Activated CD4-positive, alpha-beta T cell treated with anti-CD3 and anti-CD28 coated beads, Interleukin-2, amount 50 U/mL, for 24 hours (primary cell): ENCODE measurements around the gene KCNMB4.
A peak's percentile ranks its signal among the peaks of the same experiment; 100 is the strongest.

Source experiments
- DNase-seq, 2 donors: peaks; one replicate each; pipeline ENCODE4 v3.0.0-alpha.2; 2020; ENCODE audit warnings: low read depth in 1 of 2, low spot score in 1 of 2

The KCNMB4 gene

DNA sequence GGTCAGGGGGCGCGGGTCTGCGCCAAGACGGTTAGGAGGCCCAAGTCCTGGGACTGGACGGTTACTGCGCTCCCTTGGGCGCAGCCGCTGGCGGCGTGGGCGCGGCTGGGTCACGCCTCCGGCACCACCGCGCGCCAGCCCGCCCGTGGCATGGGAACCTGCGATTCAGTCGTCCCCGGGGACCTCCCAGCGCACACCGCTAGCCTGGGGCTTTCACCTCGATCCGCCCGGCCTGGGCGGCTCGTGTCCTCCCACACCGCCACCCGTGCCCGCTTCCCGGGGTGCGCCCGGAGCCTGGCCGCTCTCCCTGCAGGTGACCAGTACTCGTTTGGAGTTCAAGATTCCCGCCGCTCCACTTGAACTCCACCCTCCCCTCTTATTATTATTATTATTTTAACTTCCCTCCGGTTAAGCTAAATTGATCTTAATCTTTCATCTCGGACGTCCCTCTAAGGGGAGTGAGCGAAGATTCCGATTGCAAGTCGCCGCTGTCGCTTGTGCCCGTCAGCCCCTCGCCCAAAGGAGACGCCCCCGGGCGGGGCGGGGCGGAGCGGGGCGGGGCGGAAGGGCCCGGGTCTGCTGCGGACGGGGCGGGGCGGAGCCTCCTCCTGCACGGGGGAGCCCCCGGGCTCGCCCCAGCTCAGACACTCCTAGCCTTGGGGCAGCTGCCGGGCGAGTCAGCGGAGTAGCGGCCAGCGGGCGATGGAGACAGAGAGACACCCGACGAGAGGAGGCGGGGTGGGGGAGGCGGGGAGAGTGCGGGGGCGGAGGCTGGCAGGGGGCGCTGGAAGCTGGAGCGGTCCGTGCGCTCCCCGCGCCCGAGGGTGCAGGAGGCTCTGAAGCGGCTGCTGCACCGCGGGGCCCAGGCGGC is at the start of gene KCNMB4:
TSS of gene KCNMB4 (plus strand) at position 643 of the 871 bp plus-strand sequence. CDS start 445 bp downstream, outside the sequence.
- DNase-seq: peak; percentile 53 to 54

- DNase-seq: no peak
These were observed 48.3 kb upstream of the KCNMB4 start for GRCh38 chr12:70317781-70318180.

DNA sequence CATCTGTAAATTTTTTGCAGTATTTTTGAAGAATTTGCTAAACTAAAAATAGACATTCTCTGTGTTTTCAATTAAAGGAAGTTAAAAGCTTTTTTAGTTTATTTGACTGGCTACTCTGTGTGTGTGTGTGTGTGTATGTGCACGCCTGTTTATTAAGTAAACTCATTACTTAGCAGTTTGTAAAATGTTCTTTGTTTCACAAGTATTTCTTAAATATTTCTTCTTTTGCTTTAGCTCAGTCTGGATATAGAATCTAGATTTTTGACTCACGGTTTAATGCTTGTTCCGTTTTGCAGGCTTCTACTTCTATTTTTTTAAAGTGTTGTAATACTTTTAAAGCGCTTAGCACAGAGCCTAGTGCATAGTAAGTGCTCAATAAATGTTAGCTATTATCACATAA is 46.5 kb upstream of the KCNMB4 start:
- no peak for DNase-seq

GRCh38 chr12:70321191-70321590 is 44.9 kb upstream of the KCNMB4 start:
- no peak for DNase-seq

DNA sequence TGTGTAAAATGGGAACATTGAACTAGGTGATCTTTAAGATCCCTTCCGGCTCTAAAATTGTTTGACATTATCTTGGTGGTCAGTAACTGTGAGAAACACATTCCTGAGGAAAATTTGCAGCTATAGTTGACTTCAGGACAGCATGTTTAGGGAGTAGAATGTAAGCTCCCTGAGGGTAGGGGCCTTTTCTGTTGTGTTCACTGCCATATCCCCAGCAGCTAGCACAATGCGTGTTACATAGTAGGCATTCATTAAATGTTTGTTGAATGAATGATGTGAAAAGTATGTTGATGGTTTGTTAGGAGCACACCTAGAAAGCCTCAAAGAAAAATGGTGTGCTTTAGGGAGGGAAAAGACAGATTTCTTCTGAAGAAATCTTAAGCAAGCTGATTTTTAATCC is 38.5 kb upstream of the KCNMB4 start:
- no peak for DNase-seq

DNA sequence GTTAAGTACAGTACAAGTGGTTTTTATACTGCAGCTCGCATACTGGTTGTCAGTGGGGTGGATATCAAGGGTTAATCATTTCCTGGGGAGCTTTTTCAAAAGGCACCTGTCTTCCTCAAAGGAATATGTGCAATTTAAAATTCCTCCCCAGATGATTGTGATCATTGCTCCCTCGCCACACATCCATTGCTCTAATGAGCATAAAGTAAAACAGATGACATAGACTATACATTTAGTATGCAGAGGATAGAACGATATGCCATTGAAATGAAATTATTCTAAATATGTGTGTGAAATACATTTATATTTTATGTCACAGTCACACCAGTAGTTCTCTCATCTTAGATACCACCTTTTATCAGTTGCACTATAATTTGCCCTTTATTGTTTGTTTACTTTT is 36.4 kb upstream of the KCNMB4 start:
- DNase-seq: no peak

- no peak for DNase-seq
These were observed 35.9 kb upstream of the KCNMB4 start for GRCh38 chr12:70330158-70330557.

- DNase-seq: no peak
These were observed 33.9 kb upstream of the KCNMB4 start for GRCh38 chr12:70332236-70332635.

DNA sequence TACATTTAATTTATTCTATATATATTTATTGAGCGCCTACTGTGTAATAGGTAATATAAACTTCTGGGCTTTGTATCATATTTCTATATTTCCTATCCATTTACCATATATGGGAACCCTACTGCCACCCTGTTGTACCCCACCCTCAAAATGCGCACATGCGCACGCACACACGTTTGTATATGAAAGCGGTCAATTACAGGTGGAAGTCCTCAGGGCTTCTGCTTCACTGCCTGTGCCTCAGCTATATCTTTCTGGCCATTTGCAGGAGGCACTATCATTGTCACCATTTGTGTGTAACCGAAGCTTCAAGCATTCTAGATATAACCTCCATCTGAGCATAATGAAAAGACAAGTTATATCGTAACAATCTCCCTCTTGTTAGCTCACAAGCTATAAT is 31.3 kb upstream of the KCNMB4 start:
- DNase-seq: no peak

- DNase-seq: no peak
These were observed 27.6 kb upstream of the KCNMB4 start for GRCh38 chr12:70338531-70338930.

DNA sequence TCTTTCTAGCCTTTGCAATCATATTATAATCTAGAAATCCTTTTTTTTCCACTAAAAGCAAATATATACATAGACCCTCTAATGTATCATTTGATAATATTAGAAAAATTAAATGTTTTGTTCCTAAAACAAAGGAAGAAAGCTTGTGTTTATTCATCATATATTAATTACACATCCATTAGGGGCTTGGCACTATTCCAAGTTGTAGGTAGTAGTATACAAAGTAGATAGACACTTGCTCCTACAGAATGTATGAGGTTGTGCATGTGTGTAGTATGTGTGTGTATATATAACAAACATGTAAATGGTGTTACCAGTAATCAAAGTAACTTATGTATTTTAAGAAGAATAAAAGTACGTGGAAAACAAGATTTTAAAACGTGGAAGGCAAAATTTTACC is 15.0 kb upstream of the KCNMB4 start:
- DNase-seq: no peak

DNA sequence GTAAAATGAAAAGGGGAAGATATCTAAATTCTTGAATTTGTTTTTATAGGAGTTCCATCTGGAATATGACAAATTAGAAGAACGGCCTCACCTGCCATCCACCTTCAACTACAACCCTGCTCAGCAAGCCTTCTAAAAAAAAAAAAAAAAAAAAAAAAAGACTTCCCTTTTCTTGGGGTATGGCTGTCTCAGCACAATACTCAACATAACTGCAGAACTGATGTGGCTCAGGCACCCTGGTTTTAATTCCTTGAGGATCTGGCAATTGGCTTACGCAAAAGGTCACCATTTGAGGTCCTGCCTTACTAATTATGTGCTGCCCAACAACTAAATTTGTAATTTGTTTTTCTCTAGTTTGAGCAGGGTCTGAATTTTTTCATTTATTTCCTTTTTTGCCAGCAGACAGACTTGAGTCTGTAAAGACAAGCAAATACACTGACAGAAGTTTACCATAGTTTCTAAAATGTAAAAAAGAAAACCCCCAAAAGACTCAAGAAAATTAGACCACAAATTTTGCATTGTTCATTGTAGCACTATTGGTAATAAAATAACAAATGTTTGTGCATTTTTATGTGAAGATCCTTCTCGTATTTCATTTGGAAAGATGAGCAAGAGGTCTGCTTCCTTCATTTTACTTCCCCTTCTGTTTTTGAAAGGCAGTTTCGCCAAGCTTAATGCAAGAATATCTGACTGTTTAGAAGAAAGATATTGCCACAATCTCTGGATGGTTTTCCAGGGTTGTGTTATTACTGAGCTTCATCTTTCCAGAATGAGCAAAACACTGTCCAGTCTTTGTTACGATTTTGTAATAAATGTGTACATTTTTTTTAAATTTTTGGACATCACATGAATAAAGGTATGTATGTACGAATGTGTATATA is 12.1 kb upstream of the KCNMB4 start:
- no peak for DNase-seq

DNA sequence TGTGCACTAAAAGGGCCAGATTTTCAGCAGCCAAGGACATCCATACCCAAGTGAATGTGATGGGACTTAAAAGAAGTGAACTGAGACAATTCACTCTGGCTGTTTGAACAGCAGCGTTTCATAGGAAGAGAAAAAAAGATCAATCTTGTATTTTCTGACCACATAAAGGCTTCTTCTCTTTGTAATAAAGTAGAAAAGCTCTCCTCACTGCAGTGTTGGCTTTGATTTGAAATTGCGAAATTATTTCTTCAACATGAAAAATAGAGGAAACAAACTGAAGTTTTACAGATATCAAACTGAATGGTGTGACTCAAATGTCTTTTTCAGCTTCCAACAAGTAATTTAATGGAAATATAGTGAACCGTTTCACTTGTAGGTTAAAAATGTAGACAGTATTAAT is 11.3 kb upstream of the KCNMB4 start:
- no peak for DNase-seq

GRCh38 chr12:70355972-70356371 is 10.1 kb upstream of the KCNMB4 start:
- DNase-seq: no peak

DNA sequence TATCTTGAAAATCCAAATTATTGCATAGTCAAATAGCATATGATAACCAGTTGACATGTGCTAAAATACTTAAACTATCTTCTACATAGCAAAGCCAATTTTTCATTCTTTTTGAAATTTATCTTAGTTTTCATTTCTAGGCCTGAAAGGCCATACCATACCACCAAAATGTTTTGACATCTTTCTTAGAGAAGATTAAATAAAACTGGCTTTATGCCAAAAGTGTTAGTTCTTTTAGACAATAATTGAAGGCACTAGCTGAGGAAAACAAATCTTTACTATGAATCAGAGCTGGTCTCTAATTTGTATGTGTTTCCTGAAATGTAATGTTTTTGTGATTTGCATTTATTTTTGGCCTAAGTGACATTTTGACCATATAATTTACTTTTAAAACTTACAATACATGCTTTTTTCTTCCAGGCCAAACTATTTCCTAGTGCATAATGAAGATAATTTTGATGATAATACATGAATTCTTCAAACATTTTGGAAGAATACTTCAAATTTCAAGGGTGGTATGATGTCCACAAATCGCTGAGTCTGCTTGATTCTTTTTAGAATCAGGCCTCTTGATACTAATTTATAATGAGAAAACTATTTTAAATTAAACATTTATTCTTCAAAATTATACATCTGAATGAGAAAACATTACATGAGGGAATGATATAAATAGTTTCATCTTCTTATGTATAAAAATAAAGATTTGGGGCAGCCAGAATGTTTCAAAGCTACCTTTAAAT is 6.5 kb upstream of the KCNMB4 start:
- no peak for DNase-seq

DNA sequence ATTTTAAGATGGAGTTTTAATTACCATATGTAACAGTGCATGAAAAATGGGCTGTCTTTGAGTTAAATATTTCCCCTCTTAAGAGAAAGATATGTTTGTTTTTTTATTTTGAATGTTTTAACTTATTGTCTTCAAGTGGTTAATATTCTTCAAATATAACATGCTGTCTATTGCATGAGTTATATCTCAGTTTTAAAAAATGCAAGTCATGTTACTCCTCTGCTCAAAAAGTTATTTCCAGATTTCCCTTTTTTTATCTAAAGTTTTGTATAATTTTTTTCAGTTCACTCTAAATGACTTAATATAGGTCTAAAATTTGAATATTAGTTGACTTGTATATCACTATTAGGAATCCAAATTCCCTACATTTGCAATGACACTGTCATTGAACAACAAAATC is 5.9 kb upstream of the KCNMB4 start:
- no peak for DNase-seq

DNA sequence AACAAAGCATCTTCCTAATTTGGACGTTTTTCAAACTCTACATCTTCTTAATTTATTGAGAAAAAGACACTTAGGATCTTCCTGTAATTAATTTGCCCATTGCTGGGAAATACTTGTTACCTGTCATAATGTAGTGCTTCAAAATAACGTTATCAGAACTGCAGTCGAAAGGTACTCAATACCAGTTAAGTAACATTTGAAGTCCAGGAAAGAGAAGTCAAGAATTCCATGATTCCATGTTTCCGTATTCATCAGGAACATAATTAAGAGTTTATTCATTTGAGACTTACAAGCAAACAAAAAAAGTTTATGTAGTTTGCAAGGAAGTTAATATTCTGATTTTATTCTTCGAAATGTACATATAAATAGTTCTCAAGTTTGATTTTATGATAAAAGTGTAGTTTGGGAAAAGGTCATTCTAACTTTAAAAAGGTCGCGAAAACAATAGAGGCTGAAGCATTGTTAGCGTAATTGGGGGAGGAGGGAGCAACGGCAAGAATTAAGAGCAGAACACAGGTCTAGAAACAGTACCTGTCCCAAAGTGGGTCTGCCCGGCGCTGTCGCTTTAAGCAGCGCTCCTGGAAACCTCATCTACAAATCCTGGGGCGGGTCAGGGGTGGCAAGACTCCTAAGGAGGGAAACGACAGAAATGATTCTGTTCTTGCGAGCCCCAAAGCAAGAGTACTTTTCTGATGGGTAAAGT is 1.2 kb upstream of the KCNMB4 start:
- DNase-seq: no peak

GRCh38 chr12:70365398-70365647 is 767 bp upstream of the KCNMB4 start:
- DNase-seq: no peak

GRCh38 chr12:70366581-70367257 is 629 bp downstream of the KCNMB4 start:
- DNase-seq: peak; percentile 28 to 41

GRCh38 chr12:70367258-70368141 is 1.4 kb downstream of the KCNMB4 start:
- no peak for DNase-seq
